Measurements from ENCODE around the gene CRISP1.

The CRISP1 gene

GRCh38 chr6:49847014-49847413, 19.3 kb downstream of the CRISP1 start:
- H3K36me3 ChIP-seq (ENCODE audit: control insufficient read depth, insufficient read depth, low read length) = no peaks in the 10 kb centered on the region
- no peaks in the 10 kb centered on the region for H3K9me3 ChIP-seq (ENCODE audit: control insufficient read depth, low read length)
- no peak overlapping the region for H3K27ac ChIP-seq (ENCODE audit: insufficient read depth, low read length, poor library complexity, severe bottlenecking)
- H3K4me3 ChIP-seq (ENCODE audit: insufficient read depth, low read depth, low read length, poor library complexity, severe bottlenecking) = no peak overlapping the region
- no peaks in the 10 kb centered on the region for H3K4me1 ChIP-seq (ENCODE audit: control insufficient read depth, insufficient read depth, low read length, poor library complexity, severe bottlenecking)
- DNase-seq = no peak
- H3K27me3 ChIP-seq (replicated peaks; ENCODE audit: control insufficient read depth, insufficient read depth, low read length, poor library complexity, severe bottlenecking) = no peaks in the 10 kb centered on the region

- H3K9me3 ChIP-seq (ENCODE audit: control insufficient read depth, low read length) = no peaks in the 10 kb centered on the region
- H3K4me1 ChIP-seq (ENCODE audit: control insufficient read depth, insufficient read depth, low read length, poor library complexity, severe bottlenecking) = no peaks in the 10 kb centered on the region
- no peak for DNase-seq
- H3K27me3 ChIP-seq (replicated peaks; ENCODE audit: control insufficient read depth, insufficient read depth, low read length, poor library complexity, severe bottlenecking) = no peaks in the 10 kb centered on the region
- H3K27ac ChIP-seq (ENCODE audit: insufficient read depth, low read length, poor library complexity, severe bottlenecking) = no peak overlapping the region
- no peaks in the 10 kb centered on the region for H3K36me3 ChIP-seq (ENCODE audit: control insufficient read depth, insufficient read depth, low read length)
- no peak overlapping the region for H3K4me3 ChIP-seq (ENCODE audit: insufficient read depth, low read depth, low read length, poor library complexity, severe bottlenecking)
These were observed 24.9 kb downstream of the CRISP1 start for GRCh38 chr6:49841424-49841823.

- H3K27ac ChIP-seq (ENCODE audit: insufficient read depth, low read length, poor library complexity, severe bottlenecking) = no peak overlapping the region
- H3K4me3 ChIP-seq (ENCODE audit: insufficient read depth, low read depth, low read length, poor library complexity, severe bottlenecking) = no peak overlapping the region
- H3K9me3 ChIP-seq (ENCODE audit: control insufficient read depth, low read length) = no peaks in the 10 kb centered on the region
- no peak for DNase-seq
- no peaks in the 10 kb centered on the region for H3K27me3 ChIP-seq (replicated peaks; ENCODE audit: control insufficient read depth, insufficient read depth, low read length, poor library complexity, severe bottlenecking)
- no peaks in the 10 kb centered on the region for H3K36me3 ChIP-seq (ENCODE audit: control insufficient read depth, insufficient read depth, low read length)
- no peaks in the 10 kb centered on the region for H3K4me1 ChIP-seq (ENCODE audit: control insufficient read depth, insufficient read depth, low read length, poor library complexity, severe bottlenecking)
These were observed 26.4 kb downstream of the CRISP1 start for GRCh38 chr6:49839957-49840356.

- Histone ChIP-seq H3K9me3 (ENCODE audit: control insufficient read depth, low read length) (no peaks in the 10 kb centered on the region), H3K4me3 (ENCODE audit: insufficient read depth, low read depth, low read length, poor library complexity, severe bottlenecking) (no peak overlapping the region), H3K36me3 (ENCODE audit: control insufficient read depth, insufficient read depth, low read length) (no peaks in the 10 kb centered on the region), H3K4me1 (ENCODE audit: control insufficient read depth, insufficient read depth, low read length, poor library complexity, severe bottlenecking) (no peaks in the 10 kb centered on the region), H3K27me3 (replicated peaks; ENCODE audit: control insufficient read depth, insufficient read depth, low read length, poor library complexity, severe bottlenecking) (no peaks in the 10 kb centered on the region), H3K27ac (ENCODE audit: insufficient read depth, low read length, poor library complexity, severe bottlenecking) (no peak overlapping the region)
- no peak for DNase-seq
These were observed 27.2 kb downstream of the CRISP1 start for GRCh38 chr6:49839162-49839561.

- Histone ChIP-seq H3K4me1 (ENCODE audit: control insufficient read depth, insufficient read depth, low read length, poor library complexity, severe bottlenecking) (no peaks in the 10 kb centered on the region), H3K9me3 (ENCODE audit: control insufficient read depth, low read length) (no peaks in the 10 kb centered on the region), H3K27ac (ENCODE audit: insufficient read depth, low read length, poor library complexity, severe bottlenecking) (no peak overlapping the region), H3K36me3 (ENCODE audit: control insufficient read depth, insufficient read depth, low read length) (no peaks in the 10 kb centered on the region), H3K4me3 (ENCODE audit: insufficient read depth, low read depth, low read length, poor library complexity, severe bottlenecking) (no peak overlapping the region), H3K27me3 (replicated peaks; ENCODE audit: control insufficient read depth, insufficient read depth, low read length, poor library complexity, severe bottlenecking) (no peaks in the 10 kb centered on the region)
- DNase-seq = no peak
These were observed 31.2 kb downstream of the CRISP1 start for GRCh38 chr6:49835140-49835539.

GRCh38 chr6:49833386-49833785, 32.9 kb downstream of the CRISP1 start:
- Histone ChIP-seq H3K27ac (ENCODE audit: insufficient read depth, low read length, poor library complexity, severe bottlenecking) (no peak overlapping the region), H3K27me3 (replicated peaks; ENCODE audit: control insufficient read depth, insufficient read depth, low read length, poor library complexity, severe bottlenecking) (no peaks in the 10 kb centered on the region), H3K9me3 (ENCODE audit: control insufficient read depth, low read length) (no peaks in the 10 kb centered on the region), H3K4me3 (ENCODE audit: insufficient read depth, low read depth, low read length, poor library complexity, severe bottlenecking) (no peak overlapping the region), H3K36me3 (ENCODE audit: control insufficient read depth, insufficient read depth, low read length) (no peaks in the 10 kb centered on the region), H3K4me1 (ENCODE audit: control insufficient read depth, insufficient read depth, low read length, poor library complexity, severe bottlenecking) (no peaks in the 10 kb centered on the region)
- no peak for DNase-seq

GRCh38 chr6:49826743-49827406, 39.5 kb downstream of the CRISP1 start:
- no peaks in the 10 kb centered on the region for H3K4me1 ChIP-seq (ENCODE audit: control insufficient read depth, insufficient read depth, low read length, poor library complexity, severe bottlenecking)
- no peak overlapping the region for H3K27ac ChIP-seq (ENCODE audit: insufficient read depth, low read length, poor library complexity, severe bottlenecking)
- no peak for DNase-seq
- H3K9me3 ChIP-seq (ENCODE audit: control insufficient read depth, low read length) = no peaks in the 10 kb centered on the region
- no peaks in the 10 kb centered on the region for H3K27me3 ChIP-seq (replicated peaks; ENCODE audit: control insufficient read depth, insufficient read depth, low read length, poor library complexity, severe bottlenecking)
- no peaks in the 10 kb centered on the region for H3K36me3 ChIP-seq (ENCODE audit: control insufficient read depth, insufficient read depth, low read length)
- no peak overlapping the region for H3K4me3 ChIP-seq (ENCODE audit: insufficient read depth, low read depth, low read length, poor library complexity, severe bottlenecking)

GRCh38 chr6:49815166-49815565, 51.2 kb downstream of the CRISP1 start:
- no peak overlapping the region for H3K4me3 ChIP-seq (ENCODE audit: insufficient read depth, low read depth, low read length, poor library complexity, severe bottlenecking)
- no peak for DNase-seq
- H3K36me3 ChIP-seq (ENCODE audit: control insufficient read depth, insufficient read depth, low read length) = no peaks in the 10 kb centered on the region
- no peaks in the 10 kb centered on the region for H3K9me3 ChIP-seq (ENCODE audit: control insufficient read depth, low read length)
- no peaks in the 10 kb centered on the region for H3K27me3 ChIP-seq (replicated peaks; ENCODE audit: control insufficient read depth, insufficient read depth, low read length, poor library complexity, severe bottlenecking)
- H3K27ac ChIP-seq (ENCODE audit: insufficient read depth, low read length, poor library complexity, severe bottlenecking) = no peak overlapping the region
- no peaks in the 10 kb centered on the region for H3K4me1 ChIP-seq (ENCODE audit: control insufficient read depth, insufficient read depth, low read length, poor library complexity, severe bottlenecking)

GRCh38 chr6:49813248-49813647, 53.1 kb downstream of the CRISP1 start:
- Histone ChIP-seq H3K27ac (ENCODE audit: insufficient read depth, low read length, poor library complexity, severe bottlenecking) (no peak overlapping the region), H3K27me3 (replicated peaks; ENCODE audit: control insufficient read depth, insufficient read depth, low read length, poor library complexity, severe bottlenecking) (no peaks in the 10 kb centered on the region), H3K4me1 (ENCODE audit: control insufficient read depth, insufficient read depth, low read length, poor library complexity, severe bottlenecking) (no peaks in the 10 kb centered on the region), H3K4me3 (ENCODE audit: insufficient read depth, low read depth, low read length, poor library complexity, severe bottlenecking) (no peak overlapping the region), H3K9me3 (ENCODE audit: control insufficient read depth, low read length) (no peaks in the 10 kb centered on the region), H3K36me3 (ENCODE audit: control insufficient read depth, insufficient read depth, low read length) (no peaks in the 10 kb centered on the region)
- DNase-seq = no peak

- Histone ChIP-seq H3K9me3 (ENCODE audit: control insufficient read depth, low read length) (no peaks in the 10 kb centered on the region), H3K4me3 (ENCODE audit: insufficient read depth, low read depth, low read length, poor library complexity, severe bottlenecking) (no peak overlapping the region), H3K36me3 (ENCODE audit: control insufficient read depth, insufficient read depth, low read length) (no peaks in the 10 kb centered on the region), H3K27me3 (replicated peaks; ENCODE audit: control insufficient read depth, insufficient read depth, low read length, poor library complexity, severe bottlenecking) (no peaks in the 10 kb centered on the region), H3K4me1 (ENCODE audit: control insufficient read depth, insufficient read depth, low read length, poor library complexity, severe bottlenecking) (no peaks in the 10 kb centered on the region), H3K27ac (ENCODE audit: insufficient read depth, low read length, poor library complexity, severe bottlenecking) (no peak overlapping the region)
- no peak for DNase-seq
These were observed 60.2 kb downstream of the CRISP1 start for GRCh38 chr6:49806145-49806544.
